Testis (tissue), 2 donors: ENCODE results near the gene ST6GALNAC5.

Experiments used
- CTCF ChIP-seq, 3 experiments: fragments of 450-650 bp in 2 of 3; fragments of 200-600 bp in 1 of 3; sonication (generic) in 1 of 3; IDR thresholded peaks; one replicate each; pipeline ENCODE4 v1.5.1; 2016 to 2019; ENCODE audit warnings: antibody characterized with exemption in 3 of 3, mild to moderate bottlenecking in 2 of 3, moderate library complexity in 1 of 3
- POLR2A ChIP-seq: fragments of 450-650 bp; IDR thresholded peaks from one replicate; pipeline ENCODE4 v1.6.1; 2017; ENCODE audit warnings: antibody characterized with exemption, mild to moderate bottlenecking, moderate library complexity

GRCh38 chr1:77036560-77036959, 169.3 kb downstream of the ST6GALNAC5 start:
- TF ChIP-seq CTCF (IDR thresholded peaks at IDR 0.05) (no peak), POLR2A (no peak)
